Stimulated activated CD4-positive, alpha-beta T cell treated with anti-CD3 and anti-CD28 coated beads, Interleukin-12 subunit alpha, Interleukin-12 subunit beta, amount 100 ng/mL, for 24 hours (primary cell): ENCODE data around the gene SPECC1L.

ENCODE experiments used
- DNase-seq, 2 experiments: peaks; one replicate each; pipeline ENCODE4 v3.0.0-alpha.2; 2020; ENCODE audit warnings: low read depth in 2 of 2

The SPECC1L gene

GRCh38 chr22:24428751-24429410 lies 158.2 kb downstream of the SPECC1L start:
- no peak for DNase-seq

- DNase-seq = peak in 1 of 2 experiments; percentile 86
These were observed 159.1 kb downstream of the SPECC1L start for GRCh38 chr22:24429411-24430365.

- no peak for DNase-seq
These were observed 160.0 kb downstream of the SPECC1L start for GRCh38 chr22:24430431-24431308.

- no peak for DNase-seq
These were observed 160.8 kb downstream of the SPECC1L start for GRCh38 chr22:24431309-24432034.

- peak in 1 of 2 experiments; percentile 38 for DNase-seq
These were observed 161.6 kb downstream of the SPECC1L start for GRCh38 chr22:24432059-24432853.

GRCh38 chr22:24433001-24433827 lies 162.6 kb downstream of the SPECC1L start:
- DNase-seq = no peak

- DNase-seq = no peak
These were observed 163.3 kb downstream of the SPECC1L start for GRCh38 chr22:24433828-24434470.

GRCh38 chr22:24434471-24435322 lies 164.1 kb downstream of the SPECC1L start:
- peak; percentile 59 to 61 for DNase-seq

GRCh38 chr22:24435323-24435645 lies 164.7 kb downstream of the SPECC1L start:
- no peak for DNase-seq

GRCh38 chr22:24435861-24436371 lies 165.3 kb downstream of the SPECC1L start:
- DNase-seq = no peak

GRCh38 chr22:24436553-24436952 lies 165.9 kb downstream of the SPECC1L start:
- DNase-seq = no peak

GRCh38 chr22:24437091-24437490 lies 166.5 kb downstream of the SPECC1L start:
- DNase-seq = no peak

- no peak for DNase-seq
These were observed 167.2 kb downstream of the SPECC1L start for GRCh38 chr22:24437741-24438328.

GRCh38 chr22:24440270-24440717 lies 169.7 kb downstream of the SPECC1L start:
- no peak for DNase-seq

GRCh38 chr22:24440718-24441405 lies 170.2 kb downstream of the SPECC1L start:
- no peak for DNase-seq

- DNase-seq = no peak
These were observed 171.0 kb downstream of the SPECC1L start for GRCh38 chr22:24441406-24442351.
